GM04504 (cell line): ENCODE results near the gene FH.
A peak's percentile ranks its signal among the peaks of the same experiment; 100 is the strongest.

ENCODE experiments used
- DNase-seq: peaks from one replicate; pipeline ENCODE4 v3.0.0-alpha.2; 2012; ENCODE audit warnings: low read depth

The FH gene

DNA sequence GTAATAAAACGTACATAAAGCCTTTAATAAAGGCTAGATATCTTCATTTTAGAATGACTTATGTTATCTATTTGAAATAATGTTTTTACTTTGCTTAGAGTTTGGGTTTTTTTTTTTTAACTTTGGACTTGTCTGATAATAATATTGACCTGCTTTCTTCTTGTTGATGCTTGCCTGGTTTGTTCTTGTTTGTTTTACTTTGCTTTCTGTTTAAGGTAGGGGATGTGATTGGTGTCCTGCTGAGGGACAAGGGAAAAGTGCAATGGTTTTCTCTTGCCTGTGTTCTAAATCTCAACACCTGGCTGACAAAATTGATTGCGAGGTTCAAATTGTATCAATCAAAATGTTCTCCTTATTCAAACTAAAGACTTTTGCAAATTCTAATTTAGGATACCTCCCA lies 2.2 kb upstream of the FH start:
- no peak for DNase-seq

DNA sequence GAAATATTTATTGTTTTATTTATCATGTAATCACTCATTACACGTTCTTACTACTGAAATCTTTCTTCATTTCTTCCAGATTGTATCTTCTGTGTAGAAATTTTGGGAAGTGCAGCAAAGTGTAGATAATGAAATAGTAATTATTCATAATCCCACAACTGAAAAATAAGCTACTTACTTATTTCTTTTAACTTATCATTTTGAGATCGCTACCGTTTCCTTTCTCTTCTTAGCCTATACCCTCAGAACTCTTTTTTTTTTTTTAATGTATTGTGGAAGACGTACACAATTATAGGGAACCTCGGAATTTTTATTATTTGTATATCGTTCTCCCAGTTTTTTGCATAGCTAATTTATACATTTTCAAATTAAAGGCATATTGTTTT lies 518 bp upstream of the FH start:
- no peak for DNase-seq

- DNase-seq = no peak
These were observed 863 bp downstream of the FH start for GRCh38 chr1:241518476-241519307.

GRCh38 chr1:241513378-241513777 lies 6.2 kb downstream of the FH start:
- DNase-seq = no peak

- no peak for DNase-seq
These were observed 12.2 kb downstream of the FH start for GRCh38 chr1:241507189-241507863.

DNA sequence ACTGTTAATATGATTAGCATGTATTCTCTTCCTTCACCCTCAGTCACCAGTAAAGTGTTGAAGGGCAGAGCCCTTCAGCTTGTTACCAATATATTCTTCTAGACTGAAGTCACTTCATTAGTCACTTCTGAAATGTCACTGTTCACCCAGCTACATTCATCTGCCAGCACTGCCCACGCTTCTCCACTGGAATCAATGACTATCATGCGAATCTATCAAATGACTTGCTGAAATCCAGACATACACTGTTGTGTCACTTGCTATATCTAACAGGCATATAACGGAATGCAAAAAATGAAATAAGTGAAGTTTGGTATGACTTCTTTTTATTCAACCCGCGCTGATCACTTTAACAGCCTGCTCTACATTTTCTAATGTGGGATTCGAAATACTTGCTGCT lies 16.1 kb downstream of the FH start:
- no peak for DNase-seq

DNA sequence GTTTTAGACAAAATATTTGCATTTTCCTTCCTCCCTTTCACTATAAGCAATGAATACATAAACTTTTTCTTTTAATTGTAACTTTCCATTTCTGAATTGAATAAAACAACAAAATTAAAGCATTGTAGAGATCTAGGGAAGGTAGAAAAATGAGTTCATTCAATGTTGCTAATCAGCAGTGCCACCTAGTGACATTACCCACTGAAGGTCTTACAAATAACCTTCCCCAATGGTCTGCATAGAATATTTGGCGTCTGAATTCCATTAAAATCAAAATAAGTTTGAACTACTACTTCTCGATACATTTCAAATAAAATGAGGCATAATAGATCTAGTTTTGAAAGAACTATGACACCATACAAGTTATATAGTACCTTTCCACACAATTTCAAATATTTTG lies 19.6 kb downstream of the FH start:
- peak; percentile 21 for DNase-seq

- no peak for DNase-seq
These were observed 23.8 kb downstream of the FH start for GRCh38 chr1:241495741-241496140.

DNA sequence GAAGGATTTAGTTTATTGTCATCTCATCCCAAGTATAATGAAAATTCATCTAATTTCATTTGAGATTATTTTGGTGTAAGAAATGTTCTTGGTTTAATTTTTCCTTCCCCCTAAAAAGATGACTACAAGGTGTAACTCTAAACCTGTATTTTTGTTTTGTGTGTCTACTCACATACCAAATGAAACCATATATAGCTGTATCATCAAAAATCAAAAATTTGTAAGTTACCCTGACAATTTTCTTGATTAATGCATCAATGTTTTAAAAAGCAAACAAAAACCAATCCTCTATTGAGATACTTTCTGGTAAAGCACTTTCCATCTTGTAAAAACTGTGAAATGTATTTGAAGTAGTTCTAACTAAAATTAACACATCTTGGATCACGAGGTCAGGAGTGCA lies 30.8 kb downstream of the FH start:
- no peak for DNase-seq

GRCh38 chr1:241485554-241485992 lies 34.0 kb downstream of the FH start:
- no peak for DNase-seq

GRCh38 chr1:241485145-241485544 lies 34.4 kb downstream of the FH start:
- no peak for DNase-seq

GRCh38 chr1:241482761-241483250 lies 36.7 kb downstream of the FH start:
- DNase-seq = peak; percentile 70

DNA sequence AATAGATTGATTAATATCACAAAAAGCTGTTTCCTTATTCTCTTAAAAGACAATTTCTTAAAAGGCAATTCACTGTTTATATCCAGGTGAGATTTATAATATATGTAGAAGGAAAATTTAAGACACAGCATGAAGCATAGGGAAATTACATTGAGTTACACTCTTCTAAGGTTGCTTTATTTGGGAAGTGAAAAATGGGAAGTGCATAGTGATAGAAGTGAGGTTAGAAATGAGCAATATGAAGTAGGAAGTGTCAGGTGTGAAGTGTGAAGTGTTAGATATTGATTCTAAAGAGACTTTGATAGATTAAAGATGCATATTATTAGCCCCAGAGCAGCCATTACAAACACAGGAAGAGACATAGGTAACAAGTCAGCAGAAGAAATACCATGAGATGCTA lies 40.3 kb downstream of the FH start:
- no peak for DNase-seq

GRCh38 chr1:241475671-241476070 lies 43.9 kb downstream of the FH start:
- DNase-seq = no peak

- DNase-seq = no peak
These were observed 46.5 kb downstream of the FH start for GRCh38 chr1:241473026-241473425.

DNA sequence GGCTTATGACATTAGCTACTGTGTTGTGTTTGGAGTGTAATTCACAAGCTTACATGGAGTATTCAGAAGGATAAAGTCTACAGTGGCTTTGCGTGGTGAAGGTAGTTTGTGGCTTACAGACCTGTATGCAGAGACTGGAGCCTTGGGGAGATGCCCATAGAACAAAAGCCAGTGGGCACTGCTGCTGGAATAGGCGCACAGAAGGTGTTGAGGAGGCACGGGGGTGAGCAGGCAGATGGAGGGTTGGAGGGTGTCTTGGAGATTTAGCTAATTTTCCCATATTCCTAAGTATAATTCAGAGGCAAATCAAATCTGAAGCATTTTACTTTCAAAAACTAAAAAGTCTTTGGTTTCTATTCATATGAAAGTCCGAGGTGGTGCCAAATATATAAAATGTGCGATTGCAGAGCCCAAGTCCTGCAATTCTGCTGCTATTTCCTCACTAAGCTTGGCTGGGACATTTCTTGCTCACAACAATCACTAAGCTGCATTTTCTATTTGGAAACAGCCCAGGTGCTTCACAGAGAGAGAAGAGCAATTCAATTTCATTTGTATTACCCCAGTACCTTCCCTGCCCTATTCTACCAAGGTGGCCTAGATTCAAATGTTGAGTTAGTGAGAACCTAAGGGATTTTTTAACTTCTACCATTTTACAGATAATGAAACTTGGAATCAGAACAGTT lies 48.5 kb downstream of the FH start:
- DNase-seq = no peak

- DNase-seq = no peak
These were observed 49.2 kb downstream of the FH start for GRCh38 chr1:241470361-241470760.

DNA sequence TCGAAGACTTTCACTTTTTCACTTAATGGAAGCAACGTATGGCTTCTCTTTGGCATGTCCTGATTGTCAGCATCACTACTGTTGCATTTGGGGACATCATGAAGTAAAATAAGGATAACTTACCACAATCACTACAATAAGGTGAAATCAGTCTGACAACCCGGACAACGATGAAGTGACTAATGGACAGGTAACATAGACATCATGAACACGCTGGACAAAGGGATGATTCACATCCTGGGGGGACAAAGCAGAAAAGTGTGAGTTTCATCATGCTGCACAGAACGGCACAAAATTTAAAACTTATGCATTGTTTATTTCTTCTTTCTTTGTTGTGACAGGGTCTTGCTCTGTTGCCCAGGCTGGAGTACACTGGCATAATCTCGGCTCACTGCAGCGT lies 53.9 kb downstream of the FH start:
- no peak for DNase-seq

DNA sequence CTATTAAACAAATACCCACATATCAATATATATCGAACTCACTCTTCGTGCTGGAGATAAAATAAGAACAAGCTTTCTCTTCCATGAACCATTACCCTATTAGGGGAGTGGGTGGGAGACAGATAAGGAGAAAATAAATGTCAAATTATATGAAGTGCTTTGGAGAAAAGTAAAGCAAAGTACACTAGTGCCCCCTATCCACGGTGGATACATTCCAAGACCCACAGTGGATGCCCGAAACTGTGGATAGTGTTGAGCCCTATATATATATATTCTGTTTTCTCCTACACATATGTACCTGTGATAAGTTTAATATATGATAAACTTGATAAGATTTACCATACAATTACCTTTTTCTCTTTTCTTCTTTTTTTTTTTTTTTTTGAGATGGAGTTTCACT lies 54.6 kb downstream of the FH start:
- no peak for DNase-seq

DNA sequence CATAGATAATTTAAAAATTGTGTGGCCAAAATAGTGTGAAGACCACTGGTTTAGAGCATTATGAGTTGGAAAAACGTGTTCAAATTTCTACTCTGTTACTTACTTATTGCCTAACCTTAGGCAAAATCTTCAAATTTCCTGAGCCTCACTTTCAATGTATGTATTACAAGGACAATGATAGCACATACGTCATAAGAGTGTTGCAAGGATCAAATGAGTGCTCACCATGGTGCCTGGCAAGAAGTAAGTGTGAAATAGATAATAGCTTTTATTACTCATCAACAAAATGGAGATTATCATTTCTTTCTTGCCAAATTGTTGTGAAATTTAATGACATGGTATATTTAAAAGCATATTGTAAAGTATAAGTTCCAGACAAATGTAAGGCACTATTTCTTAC lies 57.2 kb downstream of the FH start:
- DNase-seq = no peak

DNA sequence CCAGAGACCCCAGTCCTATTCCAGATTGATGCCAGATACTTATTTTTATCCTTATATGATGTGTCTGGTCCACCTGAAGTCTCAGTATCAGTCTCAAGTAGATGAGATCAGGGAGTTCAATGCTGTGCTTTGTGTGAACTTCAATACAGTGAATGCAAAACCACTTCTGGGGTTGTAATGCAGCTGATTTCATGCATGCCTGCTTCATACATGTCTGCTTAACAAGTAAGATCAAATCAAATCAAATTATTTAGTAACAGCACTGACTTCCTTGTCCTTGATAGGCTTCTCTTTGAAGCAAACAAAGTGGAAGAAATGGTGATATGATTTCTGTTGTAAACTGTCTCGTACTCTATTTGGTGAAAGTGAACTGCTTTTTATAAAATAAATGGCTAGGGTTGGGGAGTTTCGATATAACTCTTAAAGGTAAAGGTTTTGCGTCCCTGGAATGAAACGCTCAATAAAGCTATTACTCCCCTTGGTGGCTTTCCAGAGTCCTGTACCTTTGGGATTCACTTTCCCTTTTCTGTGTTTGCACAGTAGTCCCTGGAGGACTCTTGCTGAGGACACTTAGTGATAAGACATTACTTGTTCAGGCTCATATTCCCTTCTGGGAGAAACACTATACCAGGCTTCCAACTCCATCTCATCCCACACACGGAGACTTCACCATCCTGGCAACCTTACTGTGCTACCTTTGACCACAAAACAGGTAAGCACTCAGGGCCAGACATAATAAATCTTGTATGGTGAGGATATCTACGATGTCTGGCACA lies 59.3 kb downstream of the FH start:
- DNase-seq = no peak

GRCh38 chr1:241459186-241459802 lies 60.3 kb downstream of the FH start:
- no peak for DNase-seq
